ENCODE data around the gene TMSB10.
"Not testable (repeated sequence)": the region's sequence is repeated elsewhere in the genome, so short reads cannot be mapped to it uniquely, and the experiment has no call there.

Gene TMSB10

DNA sequence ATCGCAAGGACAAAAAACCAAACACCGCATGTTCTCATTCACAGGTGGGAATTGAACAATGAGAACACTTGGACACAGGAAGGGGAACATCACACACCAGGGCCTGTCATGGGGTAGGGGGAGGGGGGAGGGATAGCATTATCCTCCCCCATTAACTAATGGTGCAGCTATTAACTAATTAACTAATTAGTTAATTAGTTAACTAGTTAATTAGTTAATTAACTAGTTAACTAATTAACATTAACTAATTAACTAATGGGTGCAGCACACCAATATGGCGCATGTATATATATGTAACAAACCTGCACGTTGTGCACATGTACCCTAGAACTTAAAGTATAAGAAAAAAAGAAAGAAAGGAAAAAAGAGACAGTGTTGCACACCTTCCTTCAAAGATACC lies 37.1 kb upstream of the TMSB10 start:
- not testable (repeated sequence) for H3K9me3 ChIP-seq (ENCODE audit: control insufficient read depth in 1 of 2, low read length in 2 of 2); H3K27me3 ChIP-seq (ENCODE audit: control insufficient read depth in 1 of 2, insufficient read depth in 2 of 2, low read length in 2 of 2); H3K36me3 ChIP-seq (ENCODE audit: control insufficient read depth in 1 of 2, insufficient read depth in 2 of 2, low read length in 2 of 2); H3K4me1 ChIP-seq (ENCODE audit: control insufficient read depth in 1 of 2, insufficient read depth in 2 of 2, low read length in 2 of 2); H3K9ac ChIP-seq (ENCODE audit: low read depth in 1 of 2, low read length in 2 of 2); H3K4me3 ChIP-seq (ENCODE audit: low read depth in 1 of 2, low read length in 2 of 2); H3K27ac ChIP-seq (ENCODE audit: low read depth, low read length)

DNA sequence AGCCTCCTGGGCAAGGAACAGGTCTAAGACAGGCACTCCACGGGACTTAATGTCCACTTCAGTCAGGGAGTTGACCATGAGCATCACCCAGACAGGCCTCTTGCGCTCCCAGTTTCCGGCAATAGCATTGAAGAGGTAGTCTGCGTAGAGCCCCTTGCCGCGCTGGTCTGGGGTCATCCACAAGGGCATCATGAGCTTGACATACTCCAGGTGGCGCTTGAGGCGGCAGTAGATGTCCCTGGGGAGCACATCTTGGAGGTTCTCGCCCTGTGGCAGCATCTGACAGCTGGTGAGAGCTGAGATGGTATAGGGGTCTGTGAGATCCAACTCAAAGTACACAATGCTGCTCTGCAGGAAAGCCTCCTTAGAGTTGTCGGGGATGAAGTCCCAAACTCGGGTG lies 35.1 kb upstream of the TMSB10 start:
- H3K27ac ChIP-seq (ENCODE audit: low read depth, low read length), result no peak overlapping the region
- no peaks in the 10 kb centered on the region for H3K27me3 ChIP-seq (ENCODE audit: control insufficient read depth in 1 of 2, insufficient read depth in 2 of 2, low read length in 2 of 2)
- H3K9me3 ChIP-seq (ENCODE audit: control insufficient read depth in 1 of 2, low read length in 2 of 2), result no peaks in the 10 kb centered on the region
- H3K9ac ChIP-seq (ENCODE audit: low read depth in 1 of 2, low read length in 2 of 2), result no peak overlapping the region
- H3K36me3 ChIP-seq (ENCODE audit: control insufficient read depth in 1 of 2, insufficient read depth in 2 of 2, low read length in 2 of 2), result peaks cover 0 to 6% of the 10 kb centered on the region in 2 donors
- no peaks in the 10 kb centered on the region for H3K4me1 ChIP-seq (ENCODE audit: control insufficient read depth in 1 of 2, insufficient read depth in 2 of 2, low read length in 2 of 2)
- no peak overlapping the region for H3K4me3 ChIP-seq (ENCODE audit: low read depth in 1 of 2, low read length in 2 of 2)

DNA sequence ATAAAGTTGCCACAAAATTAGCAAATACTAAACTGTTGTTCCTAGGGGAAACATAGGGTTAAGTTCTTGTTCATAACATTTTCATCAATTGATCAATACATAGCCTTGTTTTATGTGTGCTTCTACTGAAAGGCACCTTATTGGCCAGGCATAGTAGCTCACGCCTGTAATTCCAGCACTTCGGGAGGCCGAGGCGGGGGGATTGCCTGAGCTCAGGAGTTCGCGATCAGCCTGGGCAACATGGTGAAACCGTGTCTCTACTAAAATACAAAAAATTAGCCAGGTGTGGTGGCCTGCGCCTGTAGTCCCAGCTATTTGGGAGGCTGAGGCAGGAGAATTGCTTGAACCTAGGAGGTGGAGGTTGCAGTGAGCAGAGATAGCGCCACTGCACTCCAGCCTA lies 32.8 kb upstream of the TMSB10 start:
- not testable (repeated sequence) for H3K27ac ChIP-seq (ENCODE audit: low read depth, low read length); H3K9me3 ChIP-seq (ENCODE audit: control insufficient read depth in 1 of 2, low read length in 2 of 2); H3K27me3 ChIP-seq (ENCODE audit: control insufficient read depth in 1 of 2, insufficient read depth in 2 of 2, low read length in 2 of 2); H3K4me3 ChIP-seq (ENCODE audit: low read depth in 1 of 2, low read length in 2 of 2); H3K4me1 ChIP-seq (ENCODE audit: control insufficient read depth in 1 of 2, insufficient read depth in 2 of 2, low read length in 2 of 2); H3K36me3 ChIP-seq (ENCODE audit: control insufficient read depth in 1 of 2, insufficient read depth in 2 of 2, low read length in 2 of 2); H3K9ac ChIP-seq (ENCODE audit: low read depth in 1 of 2, low read length in 2 of 2)

DNA sequence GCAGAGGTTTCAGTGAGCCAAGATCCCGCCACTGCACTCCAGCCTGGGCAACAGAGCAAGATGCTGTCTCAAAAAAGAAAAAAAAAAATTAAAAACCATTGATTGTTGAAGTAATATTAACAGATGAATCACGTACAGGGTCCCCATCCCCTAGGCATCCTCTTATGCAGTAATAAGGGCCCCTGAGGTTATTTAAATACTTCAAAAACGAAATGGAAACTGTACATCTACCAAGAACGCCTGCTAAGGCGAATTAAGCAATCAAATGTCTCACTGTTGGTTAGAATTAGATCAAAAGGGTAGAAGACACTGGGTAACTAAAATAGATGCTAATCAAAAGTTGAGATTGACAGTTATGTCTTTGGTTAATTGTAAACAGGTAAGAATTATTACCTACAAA lies 32.1 kb upstream of the TMSB10 start:
- Histone ChIP-seq H3K4me3 (ENCODE audit: low read depth in 1 of 2, low read length in 2 of 2) (no peak overlapping the region), H3K27me3 (ENCODE audit: control insufficient read depth in 1 of 2, insufficient read depth in 2 of 2, low read length in 2 of 2) (no peaks in the 10 kb centered on the region), H3K9ac (ENCODE audit: low read depth in 1 of 2, low read length in 2 of 2) (no peak overlapping the region), H3K4me1 (ENCODE audit: control insufficient read depth in 1 of 2, insufficient read depth in 2 of 2, low read length in 2 of 2) (no peaks in the 10 kb centered on the region), H3K36me3 (ENCODE audit: control insufficient read depth in 1 of 2, insufficient read depth in 2 of 2, low read length in 2 of 2) (peaks cover 0 to 6% of the 10 kb centered on the region in 2 donors), H3K27ac (ENCODE audit: low read depth, low read length) (no peak overlapping the region), H3K9me3 (ENCODE audit: control insufficient read depth in 1 of 2, low read length in 2 of 2) (no peaks in the 10 kb centered on the region)

DNA sequence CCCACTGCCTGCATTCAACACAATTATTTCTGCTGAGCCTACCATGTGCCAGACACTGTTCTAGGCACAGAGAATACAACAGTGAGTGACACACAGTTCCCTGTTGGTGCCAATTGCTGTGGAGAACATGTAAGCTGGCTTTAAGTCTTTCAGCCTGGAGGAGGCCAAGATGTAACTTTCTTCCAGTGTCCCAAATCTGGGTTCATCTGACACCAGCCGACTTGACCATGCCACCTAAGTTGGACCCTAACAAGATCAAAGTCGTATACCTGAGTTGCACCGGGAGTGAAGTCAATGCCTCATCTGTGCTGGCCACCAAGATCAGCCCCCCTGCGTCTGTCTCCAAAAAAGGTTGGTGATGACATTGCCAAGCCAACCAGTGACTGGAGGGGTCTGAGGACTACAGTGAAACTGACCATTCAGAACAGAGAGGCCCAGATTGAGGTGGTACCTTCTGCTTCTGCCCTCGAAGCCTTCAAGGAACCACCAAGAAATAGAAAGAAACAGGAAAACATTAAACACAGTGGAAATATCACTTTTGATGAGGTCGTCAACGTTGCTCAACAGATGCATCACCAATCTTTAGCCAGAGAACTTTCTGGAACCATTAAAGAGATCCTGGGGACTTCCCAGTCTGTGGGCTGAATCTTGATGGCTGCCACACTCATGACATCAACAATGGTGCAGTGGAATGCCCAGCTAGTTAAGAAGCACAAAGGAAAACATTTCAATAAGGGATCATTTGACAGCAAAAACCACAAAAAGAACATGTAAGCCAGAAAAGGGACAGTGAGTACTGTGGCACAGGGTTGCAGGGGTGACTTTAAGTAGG lies 30.9 kb upstream of the TMSB10 start:
- Histone ChIP-seq H3K9ac (ENCODE audit: low read depth in 1 of 2, low read length in 2 of 2) (no peak overlapping the region), H3K4me3 (ENCODE audit: low read depth in 1 of 2, low read length in 2 of 2) (no peak overlapping the region), H3K4me1 (ENCODE audit: control insufficient read depth in 1 of 2, insufficient read depth in 2 of 2, low read length in 2 of 2) (peaks cover 0 to 3% of the 10 kb centered on the region in 2 donors), H3K27ac (ENCODE audit: low read depth, low read length) (no peak overlapping the region), H3K36me3 (ENCODE audit: control insufficient read depth in 1 of 2, insufficient read depth in 2 of 2, low read length in 2 of 2) (peaks cover 0 to 6% of the 10 kb centered on the region in 2 donors), H3K27me3 (ENCODE audit: control insufficient read depth in 1 of 2, insufficient read depth in 2 of 2, low read length in 2 of 2) (no peaks in the 10 kb centered on the region), H3K9me3 (ENCODE audit: control insufficient read depth in 1 of 2, low read length in 2 of 2) (no peaks in the 10 kb centered on the region)

DNA sequence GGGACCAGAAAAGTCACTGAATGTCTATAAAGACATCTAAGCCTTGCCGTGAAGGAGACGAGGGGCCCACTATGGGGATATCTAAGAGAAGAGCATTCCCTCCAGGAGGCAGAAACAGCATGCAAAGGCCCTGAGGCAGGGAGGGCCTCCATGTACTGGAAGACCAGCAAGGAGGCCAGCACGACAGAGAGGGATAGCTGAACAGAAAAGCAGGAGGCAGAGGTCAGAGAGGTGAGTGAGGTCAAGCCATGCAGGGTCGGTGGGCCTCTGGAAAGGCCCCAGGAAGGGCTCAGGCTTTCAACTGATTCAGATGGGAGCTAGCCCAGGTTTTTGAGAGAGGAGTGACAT lies 30.3 kb upstream of the TMSB10 start:
- H3K36me3 ChIP-seq (ENCODE audit: control insufficient read depth in 1 of 2, insufficient read depth in 2 of 2, low read length in 2 of 2), result peaks cover 0 to 6% of the 10 kb centered on the region in 2 donors
- no peak overlapping the region for H3K9ac ChIP-seq (ENCODE audit: low read depth in 1 of 2, low read length in 2 of 2)
- H3K4me1 ChIP-seq (ENCODE audit: control insufficient read depth in 1 of 2, insufficient read depth in 2 of 2, low read length in 2 of 2), result peaks cover 3 to 6% of the 10 kb centered on the region in 2 donors
- H3K9me3 ChIP-seq (ENCODE audit: control insufficient read depth in 1 of 2, low read length in 2 of 2), result no peaks in the 10 kb centered on the region
- H3K27me3 ChIP-seq (ENCODE audit: control insufficient read depth in 1 of 2, insufficient read depth in 2 of 2, low read length in 2 of 2), result peaks cover 1 to 3% of the 10 kb centered on the region in 2 donors
- H3K4me3 ChIP-seq (ENCODE audit: low read depth in 1 of 2, low read length in 2 of 2), result no peak overlapping the region
- no peak overlapping the region for H3K27ac ChIP-seq (ENCODE audit: low read depth, low read length)

DNA sequence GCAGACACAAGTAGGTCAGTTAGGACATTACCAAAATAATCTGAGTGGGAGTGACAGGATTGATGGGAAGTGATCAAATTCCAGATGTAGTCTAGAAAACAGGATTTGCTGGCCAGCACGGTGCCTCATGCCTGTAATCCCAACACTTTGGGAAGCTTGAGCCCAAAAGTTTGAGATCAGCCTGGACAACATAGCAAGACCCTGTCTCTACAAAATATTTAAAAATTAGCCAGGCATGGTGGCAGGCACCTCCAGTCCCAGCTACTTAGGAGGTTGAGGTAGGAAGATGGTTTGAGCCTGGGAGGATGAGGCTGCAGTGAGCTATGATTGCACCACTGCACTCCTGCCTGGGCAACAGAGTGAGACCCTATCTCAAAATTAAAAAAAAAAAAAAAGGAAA lies 29.8 kb upstream of the TMSB10 start:
- not testable (repeated sequence) for H3K9me3 ChIP-seq (ENCODE audit: control insufficient read depth in 1 of 2, low read length in 2 of 2); H3K9ac ChIP-seq (ENCODE audit: low read depth in 1 of 2, low read length in 2 of 2); H3K27me3 ChIP-seq (ENCODE audit: control insufficient read depth in 1 of 2, insufficient read depth in 2 of 2, low read length in 2 of 2); H3K27ac ChIP-seq (ENCODE audit: low read depth, low read length); H3K4me3 ChIP-seq (ENCODE audit: low read depth in 1 of 2, low read length in 2 of 2); H3K36me3 ChIP-seq (ENCODE audit: control insufficient read depth in 1 of 2, insufficient read depth in 2 of 2, low read length in 2 of 2)
- H3K4me1 ChIP-seq (ENCODE audit: control insufficient read depth in 1 of 2, insufficient read depth in 2 of 2, low read length in 2 of 2), result peaks cover 7 to 11% of the 10 kb centered on the region in 2 donors

DNA sequence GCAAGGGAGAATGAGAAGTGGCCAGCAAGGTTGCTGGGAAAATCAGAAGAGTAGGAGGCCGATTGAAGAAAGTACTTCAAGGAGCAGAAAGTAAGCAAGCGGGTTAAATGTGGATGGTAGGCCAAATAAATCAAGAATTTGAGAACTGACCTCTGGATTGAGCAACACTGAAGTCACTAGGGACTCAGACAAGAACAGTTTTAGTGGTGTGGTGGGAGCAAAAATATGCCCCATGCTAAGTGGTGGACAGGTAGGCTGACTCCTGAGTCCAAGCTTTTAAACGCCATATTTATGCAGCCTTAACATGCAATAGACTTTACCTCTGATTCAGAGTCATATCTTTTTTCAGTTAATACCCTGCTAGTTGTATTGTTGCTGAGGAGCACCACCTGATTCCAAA lies 29.1 kb upstream of the TMSB10 start:
- H3K4me3 ChIP-seq (ENCODE audit: low read depth in 1 of 2, low read length in 2 of 2), result no peak overlapping the region
- peaks cover 3 to 5% of the 10 kb centered on the region in 2 donors for H3K27me3 ChIP-seq (ENCODE audit: control insufficient read depth in 1 of 2, insufficient read depth in 2 of 2, low read length in 2 of 2)
- no peaks in the 10 kb centered on the region for H3K9me3 ChIP-seq (ENCODE audit: control insufficient read depth in 1 of 2, low read length in 2 of 2)
- peaks cover 11% of the 10 kb centered on the region in 2 donors for H3K4me1 ChIP-seq (ENCODE audit: control insufficient read depth in 1 of 2, insufficient read depth in 2 of 2, low read length in 2 of 2)
- H3K9ac ChIP-seq (ENCODE audit: low read depth in 1 of 2, low read length in 2 of 2), result no peak overlapping the region
- no peak overlapping the region for H3K27ac ChIP-seq (ENCODE audit: low read depth, low read length)
- peaks cover 0 to 6% of the 10 kb centered on the region in 2 donors for H3K36me3 ChIP-seq (ENCODE audit: control insufficient read depth in 1 of 2, insufficient read depth in 2 of 2, low read length in 2 of 2)

DNA sequence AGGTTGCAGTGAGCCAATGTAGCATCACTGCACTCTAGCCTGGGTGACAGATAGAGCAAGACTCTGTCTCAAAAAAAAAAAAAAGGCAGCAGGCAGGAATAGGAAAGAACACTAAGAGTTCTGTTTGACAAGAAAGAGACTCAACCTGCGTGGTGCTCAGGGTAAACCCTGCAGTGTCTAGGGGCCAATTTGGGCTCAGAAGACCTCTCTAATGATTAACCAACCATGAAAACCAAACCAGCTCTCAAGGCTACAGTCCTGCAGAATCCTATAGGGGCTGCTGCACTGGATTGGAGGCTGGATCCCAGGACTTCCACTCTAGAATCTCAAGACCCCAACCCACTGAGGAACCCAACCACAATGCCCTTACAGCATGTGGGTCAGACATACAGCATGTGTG lies 27.0 kb upstream of the TMSB10 start:
- peaks cover 3 to 5% of the 10 kb centered on the region in 2 donors for H3K27me3 ChIP-seq (ENCODE audit: control insufficient read depth in 1 of 2, insufficient read depth in 2 of 2, low read length in 2 of 2)
- peaks cover 0 to 6% of the 10 kb centered on the region in 2 donors for H3K36me3 ChIP-seq (ENCODE audit: control insufficient read depth in 1 of 2, insufficient read depth in 2 of 2, low read length in 2 of 2)
- no peak overlapping the region for H3K27ac ChIP-seq (ENCODE audit: low read depth, low read length)
- peaks cover 11 to 14% of the 10 kb centered on the region in 2 donors for H3K4me1 ChIP-seq (ENCODE audit: control insufficient read depth in 1 of 2, insufficient read depth in 2 of 2, low read length in 2 of 2)
- no peak overlapping the region for H3K4me3 ChIP-seq (ENCODE audit: low read depth in 1 of 2, low read length in 2 of 2)
- no peak overlapping the region for H3K9ac ChIP-seq (ENCODE audit: low read depth in 1 of 2, low read length in 2 of 2)
- H3K9me3 ChIP-seq (ENCODE audit: control insufficient read depth in 1 of 2, low read length in 2 of 2), result no peaks in the 10 kb centered on the region

DNA sequence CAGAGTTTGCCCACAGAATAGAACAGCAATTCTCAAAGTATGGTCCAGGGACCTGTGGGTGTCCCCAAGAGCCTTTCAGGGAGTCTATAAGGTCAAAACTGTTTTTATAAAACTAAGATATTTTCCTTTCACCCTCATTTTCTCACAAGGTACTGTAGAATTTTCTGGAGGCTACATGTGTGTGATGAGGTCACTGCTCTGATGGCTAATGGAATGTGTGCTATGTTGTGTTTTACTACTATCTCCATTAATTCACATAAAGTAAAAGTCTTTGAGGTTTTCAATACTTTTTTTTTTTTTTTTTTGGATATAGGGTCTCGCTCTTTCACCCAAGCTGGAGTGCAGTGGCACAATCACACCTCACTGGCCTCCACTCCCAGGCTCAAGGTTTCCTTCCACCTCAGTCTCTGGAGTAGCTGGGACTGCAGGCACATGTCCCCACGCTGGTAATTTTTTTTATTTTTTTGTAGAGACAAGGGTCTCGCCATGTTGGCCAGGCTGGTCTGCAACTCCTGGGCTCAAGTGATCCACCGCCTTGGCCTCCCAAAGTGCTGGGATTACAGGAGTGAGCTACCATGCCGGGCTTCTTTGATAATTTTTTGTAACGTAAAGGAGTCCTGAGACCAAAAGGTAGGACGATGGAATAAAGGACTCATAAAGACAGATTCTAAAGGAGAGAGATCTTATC lies 26.4 kb upstream of the TMSB10 start:
- Histone ChIP-seq H3K27me3 (ENCODE audit: control insufficient read depth in 1 of 2, insufficient read depth in 2 of 2, low read length in 2 of 2) (peaks cover 3 to 5% of the 10 kb centered on the region in 2 donors), H3K4me3 (ENCODE audit: low read depth in 1 of 2, low read length in 2 of 2) (peak overlapping the region; percentile 77 to 84), H3K27ac (ENCODE audit: low read depth, low read length) (no peak overlapping the region), H3K9me3 (ENCODE audit: control insufficient read depth in 1 of 2, low read length in 2 of 2) (no peaks in the 10 kb centered on the region), H3K4me1 (ENCODE audit: control insufficient read depth in 1 of 2, insufficient read depth in 2 of 2, low read length in 2 of 2) (peaks cover 12 to 14% of the 10 kb centered on the region in 2 donors), H3K9ac (ENCODE audit: low read depth in 1 of 2, low read length in 2 of 2) (no peak overlapping the region), H3K36me3 (ENCODE audit: control insufficient read depth in 1 of 2, insufficient read depth in 2 of 2, low read length in 2 of 2) (peaks cover 0 to 3% of the 10 kb centered on the region in 2 donors)

Measured in duodenal mucosa (tissue), 2 donors.